GM21360 (cell line): Measurements from ENCODE around the gene HPS4.

ENCODE experiments used
- ATAC-seq: cut with Tn5 transposase; IDR thresholded peaks from one replicate; pipeline ENCODE4 v1.9.1; 2021; ENCODE audit warnings: mild to moderate bottlenecking, moderate library complexity; ENCODE audit not compliant: unreplicated experiment

HPS4 gene

DNA sequence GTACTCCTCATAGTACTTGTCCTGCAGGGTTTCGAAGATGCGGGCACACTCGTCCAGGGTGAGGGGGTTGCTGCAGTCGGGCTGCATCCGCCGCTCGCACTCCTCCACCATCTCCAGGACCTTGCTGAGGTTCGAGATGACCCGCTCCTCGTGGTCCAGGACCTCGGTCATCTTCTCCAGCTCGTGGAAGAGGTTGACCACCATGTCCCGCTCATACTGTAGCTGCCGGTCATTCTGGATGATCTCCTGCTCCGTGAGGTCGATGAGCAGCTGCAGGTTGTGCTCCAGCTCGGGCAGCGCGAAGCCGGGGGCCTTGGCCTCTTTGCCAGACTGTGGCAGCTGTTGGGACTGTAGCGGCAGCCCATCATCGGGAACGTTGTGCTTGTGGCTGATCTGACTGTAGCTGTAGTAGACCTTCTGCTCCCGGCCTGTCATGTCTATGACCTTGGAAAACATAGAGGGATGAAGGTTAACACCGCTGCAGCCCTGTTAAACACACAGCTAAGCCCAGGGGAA, 15.7 kb upstream of the HPS4 start:
- no peak for ATAC-seq

GRCh38 chr22:26496456-26496855, 12.9 kb upstream of the HPS4 start:
- ATAC-seq: no peak

GRCh38 chr22:26494506-26494905, 10.9 kb upstream of the HPS4 start:
- no peak for ATAC-seq

GRCh38 chr22:26492220-26492619, 8.6 kb upstream of the HPS4 start:
- no peak for ATAC-seq

GRCh38 chr22:26489447-26490036, 6.0 kb upstream of the HPS4 start:
- no peak for ATAC-seq

DNA sequence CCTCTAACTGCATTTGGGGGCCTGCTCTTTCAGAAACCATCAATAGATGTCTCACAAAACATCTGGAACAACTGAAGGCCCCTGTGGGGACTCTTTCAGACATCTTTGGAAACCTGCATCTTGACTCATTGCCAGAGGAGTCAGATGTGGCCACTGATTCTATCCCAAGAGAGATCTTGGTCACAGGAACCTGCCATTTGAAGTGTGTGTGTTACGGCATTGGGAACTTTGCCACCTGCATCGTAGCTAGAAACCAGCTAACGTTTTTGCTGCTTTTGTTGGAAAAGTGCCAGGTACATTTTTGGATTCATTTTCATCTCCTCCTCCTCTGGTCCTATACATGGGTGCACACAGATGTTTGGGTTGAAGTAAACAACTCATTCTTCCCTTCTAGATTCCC, 4.4 kb upstream of the HPS4 start:
- ATAC-seq: no peak

DNA sequence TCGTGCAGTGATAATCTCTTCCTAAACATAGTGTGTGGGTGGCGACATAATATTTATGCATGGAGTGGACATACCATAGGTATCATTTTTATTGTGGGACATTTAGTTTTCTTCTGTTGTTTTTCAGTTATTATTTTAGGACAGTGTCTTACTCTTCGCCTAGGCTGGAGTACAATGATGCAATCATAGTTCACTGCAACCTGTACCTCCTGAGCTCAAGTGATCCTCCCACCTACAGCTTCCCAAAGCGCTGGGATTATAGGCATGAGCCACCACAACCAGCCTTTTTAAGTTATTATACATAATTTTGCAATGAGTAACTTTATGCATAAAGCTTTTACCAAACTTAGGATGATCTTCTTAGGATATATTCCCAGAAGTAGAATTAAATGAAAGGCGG, 2.8 kb upstream of the HPS4 start:
- ATAC-seq: no peak

- no peak for ATAC-seq
These were observed 2.3 kb upstream of the HPS4 start for GRCh38 chr22:26485806-26486390.

DNA sequence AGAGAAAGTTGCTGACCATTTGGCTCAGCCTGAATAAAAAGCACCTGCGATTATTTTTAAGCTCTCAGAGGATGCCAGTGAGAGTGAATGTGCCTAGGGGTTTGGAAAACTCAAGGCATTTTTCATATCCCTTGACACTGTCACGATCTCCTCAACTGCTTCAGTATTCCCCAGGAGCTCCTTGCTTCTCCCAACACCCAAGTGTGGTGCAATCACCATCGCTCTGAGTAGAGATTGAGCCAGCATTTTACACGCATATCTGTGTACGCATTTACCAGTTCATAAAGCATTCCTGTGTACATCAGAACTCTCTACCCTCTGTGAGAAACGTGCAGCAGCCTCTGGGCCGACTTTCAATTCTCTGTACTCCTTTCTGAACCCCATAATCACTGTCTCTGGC, 1.4 kb upstream of the HPS4 start:
- ATAC-seq: no peak

DNA sequence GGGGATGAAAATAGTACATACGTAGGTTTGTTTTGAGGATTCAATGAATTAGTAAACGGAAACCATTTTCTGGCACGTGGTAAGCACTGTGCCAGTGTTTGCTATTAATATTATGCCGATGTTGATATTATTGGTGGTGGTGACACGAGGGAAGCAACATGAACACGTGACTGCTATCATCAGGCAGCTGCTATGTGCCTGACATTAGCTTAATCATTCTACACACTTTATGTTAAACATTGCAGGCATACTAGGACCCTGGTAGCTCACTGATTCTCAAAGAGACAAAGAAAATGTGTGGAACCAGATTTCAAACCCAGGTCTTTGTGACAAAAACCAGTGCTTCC, 750 bp upstream of the HPS4 start:
- ATAC-seq: no peak

GRCh38 chr22:26483043-26483438, 542 bp downstream of the HPS4 start:
- ATAC-seq: no peak

- no peak for ATAC-seq
These were observed 1.4 kb downstream of the HPS4 start for GRCh38 chr22:26482161-26482560.

DNA sequence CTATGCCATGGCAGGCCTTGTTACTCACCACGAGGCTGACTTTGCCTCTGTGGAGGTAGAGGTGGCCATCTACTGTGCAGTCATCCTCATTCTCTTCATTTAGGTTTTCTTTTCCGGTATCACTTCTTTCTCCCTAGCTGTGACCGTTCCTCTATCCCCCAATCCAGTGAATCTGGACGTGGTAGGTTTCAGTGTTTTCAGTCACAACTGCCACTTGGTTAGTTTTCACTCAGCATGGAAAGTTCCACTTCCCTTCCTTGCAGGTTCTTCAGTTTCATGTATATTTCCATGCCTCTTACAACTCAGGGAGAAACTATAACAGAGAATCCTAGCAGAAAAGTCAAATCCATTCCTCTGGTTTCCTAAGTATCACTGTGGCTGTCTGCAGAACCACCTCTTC, 1.9 kb downstream of the HPS4 start:
- ATAC-seq: no peak

DNA sequence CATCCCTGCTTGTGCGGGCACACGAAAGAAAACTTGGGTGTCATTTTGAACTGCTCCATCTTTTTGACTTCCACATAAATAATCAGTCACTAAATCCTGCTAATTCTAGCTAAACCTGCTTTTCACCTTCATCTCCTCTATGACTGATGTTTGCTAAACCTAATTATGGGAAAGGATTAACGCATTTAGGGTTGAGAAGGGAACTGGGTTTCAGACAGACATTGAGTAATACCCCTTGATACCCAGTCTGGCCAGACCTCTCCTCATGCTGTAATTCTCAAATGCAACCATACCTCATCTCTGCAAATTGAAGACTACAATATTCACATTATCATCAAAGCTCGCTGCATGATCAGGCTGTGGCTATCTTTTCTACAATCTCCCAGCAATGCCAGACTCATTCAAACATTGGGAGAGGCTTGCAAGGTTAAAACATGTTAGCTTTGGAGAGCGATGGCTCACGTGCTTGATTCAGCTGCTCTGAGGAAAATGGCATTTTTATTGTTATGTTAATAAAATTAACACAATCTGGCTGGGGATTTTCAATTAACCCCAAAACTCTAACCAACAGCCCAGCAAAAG, 2.4 kb downstream of the HPS4 start:
- ATAC-seq: no peak

GRCh38 chr22:26480611-26480932, 3.0 kb downstream of the HPS4 start:
- no peak for ATAC-seq

DNA sequence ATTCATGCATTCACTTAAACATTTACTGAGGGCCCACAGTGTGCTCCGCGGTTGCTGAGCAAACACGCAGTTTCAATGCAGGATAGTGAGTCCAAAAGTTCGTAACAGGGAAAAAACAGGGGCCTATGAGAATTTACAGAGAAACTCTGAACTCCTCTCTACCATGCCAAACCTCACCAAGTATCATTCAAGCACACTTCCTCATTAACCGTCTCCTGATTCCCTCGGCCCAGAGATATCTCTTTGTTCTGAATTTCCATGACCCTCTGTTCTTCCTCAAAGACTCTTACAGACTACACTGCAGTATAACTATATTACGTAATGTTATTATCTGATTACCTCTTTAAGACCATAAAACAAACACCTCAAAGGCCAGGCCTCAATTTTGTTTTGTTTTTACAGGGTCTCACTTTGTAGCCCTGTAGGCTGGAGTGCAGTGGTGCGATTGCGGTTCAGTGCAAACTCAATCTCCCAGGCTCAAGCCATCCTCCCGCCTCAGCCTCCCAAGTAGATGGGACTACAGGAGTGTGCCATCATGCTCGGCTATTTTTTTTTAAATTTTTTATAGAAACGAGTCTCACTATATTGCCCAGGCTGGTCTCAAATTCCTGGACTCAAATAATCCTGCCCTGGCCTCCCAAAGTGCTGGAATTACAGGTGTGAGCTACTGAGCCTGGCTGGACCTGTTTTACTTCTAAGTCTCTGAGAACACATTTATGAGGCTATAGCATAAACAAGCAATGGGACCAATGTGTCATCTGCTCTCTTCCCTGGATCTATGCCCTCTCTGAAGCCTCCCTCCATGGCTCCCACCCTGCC, 3.6 kb downstream of the HPS4 start:
- no peak for ATAC-seq

GRCh38 chr22:26479043-26479791, 4.4 kb downstream of the HPS4 start:
- ATAC-seq: no peak

DNA sequence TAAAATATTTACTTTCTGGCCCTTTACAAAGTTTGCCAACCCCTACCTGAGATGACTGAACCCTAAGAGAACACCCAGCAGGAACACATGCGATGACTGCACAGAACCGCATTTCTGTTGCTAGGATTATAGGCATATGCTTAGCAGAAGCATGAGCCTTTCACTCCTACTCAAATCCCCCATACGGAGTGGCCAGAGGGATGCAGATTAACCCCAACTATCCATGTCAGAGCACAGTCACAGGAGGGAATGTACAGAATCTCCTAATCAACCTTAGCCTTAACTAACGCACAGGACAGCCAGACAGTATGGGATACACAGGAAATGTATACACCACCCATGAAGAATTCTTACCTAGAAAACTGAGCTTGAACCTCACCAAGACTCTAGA, 6.2 kb downstream of the HPS4 start:
- ATAC-seq: no peak

DNA sequence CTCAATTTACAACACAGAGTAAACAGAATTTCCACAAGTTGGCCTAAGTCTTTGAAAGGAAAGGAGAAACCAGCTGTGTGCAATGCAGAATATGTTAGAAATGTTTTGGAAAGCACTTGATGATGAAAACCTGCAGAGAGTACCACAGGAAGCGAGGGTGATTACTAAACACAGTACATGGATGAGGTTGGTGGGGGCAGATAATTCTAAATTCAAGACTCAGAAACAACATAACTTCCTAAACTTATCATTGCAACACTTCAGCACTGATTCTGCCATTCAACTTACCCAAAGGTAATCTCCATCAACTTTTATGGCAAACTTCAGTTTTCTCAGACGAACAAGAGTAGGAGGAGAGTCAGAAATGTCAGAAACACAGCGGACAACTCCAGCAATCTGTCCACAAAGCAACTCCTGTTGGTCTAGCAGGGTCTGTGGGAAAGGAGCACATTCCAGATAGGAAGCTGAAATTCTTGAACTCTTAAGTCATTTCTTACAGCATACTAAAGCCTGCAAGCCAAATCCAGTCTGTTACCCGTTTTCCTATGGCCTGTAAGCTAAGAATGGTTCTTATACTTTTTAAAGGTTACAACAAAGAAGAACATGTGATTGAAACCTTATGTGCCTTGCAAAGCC, 6.8 kb downstream of the HPS4 start:
- ATAC-seq: no peak

DNA sequence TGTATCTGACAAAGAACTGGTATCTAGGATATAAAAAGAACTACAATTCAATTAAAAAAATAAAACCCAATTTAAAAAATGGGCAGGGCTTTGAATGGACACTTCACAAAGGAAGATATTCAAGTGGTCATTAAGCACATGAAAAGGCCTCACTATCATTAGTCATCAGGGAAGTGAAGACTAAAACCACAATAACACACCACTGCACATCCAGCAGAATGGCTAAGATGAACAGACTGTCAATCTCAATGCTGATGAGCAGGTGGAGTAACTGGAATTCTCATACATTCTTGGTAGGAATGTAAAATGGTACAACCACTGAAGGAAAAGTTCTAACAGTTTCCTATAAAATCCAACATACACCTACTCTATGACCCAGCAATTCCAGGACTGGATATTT, 8.9 kb downstream of the HPS4 start:
- ATAC-seq: no peak

DNA sequence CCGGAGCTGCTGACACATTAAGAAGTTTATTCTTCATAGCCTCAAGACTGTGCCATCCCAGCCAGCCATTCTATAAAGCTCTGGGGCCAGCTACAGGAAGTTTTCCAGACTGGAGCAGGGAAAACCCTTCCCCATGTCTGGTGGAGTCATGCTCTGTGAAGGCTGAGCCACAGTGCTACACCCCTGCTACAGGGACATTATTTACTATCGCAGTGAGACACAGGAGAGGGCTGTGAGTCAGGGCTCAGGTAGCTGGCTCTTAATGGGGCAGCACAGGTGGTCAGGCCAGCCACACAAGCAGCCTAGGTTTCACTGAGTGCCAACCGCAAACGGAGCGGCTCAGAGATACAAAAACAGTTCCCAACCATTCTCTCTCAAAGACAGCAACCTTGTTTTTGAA, 12.1 kb downstream of the HPS4 start:
- ATAC-seq: no peak
